Breast epithelium (tissue), 4 donors: ENCODE measurements around the gene KCNG4. TPM values are rescaled to one million over a fixed set of nuclear protein-coding genes. Genes with fewer than 3 reads are reported as not detected.

ENCODE experiments used
- DNase-seq, 2 donors: peaks; one replicate each; pipeline ENCODE4 v3.0.0-alpha.2; 2019; ENCODE audit warnings: low spot score in 2 of 2
- H3K27ac ChIP-seq, 2 donors: fragments of 200-600 bp; sonication (generic) in 1 of 2; one replicate each; pipeline ENCODE4 v1.5.1; 2016 to 2019; ENCODE audit warnings: mild to moderate bottlenecking in 1 of 2
- H3K27me3 ChIP-seq, 2 donors: fragments of 200-600 bp; sonication (generic) in 1 of 2; one replicate each; pipeline versions ENCODE4 v1.5.1 to v1.6.0; 2017 to 2019; ENCODE audit warnings: control low read depth in 1 of 2, mild to moderate bottlenecking in 1 of 2
- H3K36me3 ChIP-seq: fragments of 200-600 bp; one replicate; pipeline ENCODE4 v1.5.1; 2019
- H3K4me1 ChIP-seq, 2 donors: fragments of 200-600 bp; sonication (generic); one replicate each; pipeline ENCODE4 v1.5.1; 2016 to 2019; ENCODE audit warnings: control low read depth in 1 of 2
- H3K4me3 ChIP-seq, 3 donors: fragments of 200-600 bp; sonication (generic); 1 replicate in 2 of 3; 2 replicates in 1 of 3; pipeline ENCODE4 v1.5.1; 2016 to 2019; ENCODE audit warnings: mild to moderate bottlenecking in 3 of 3, moderate library complexity in 2 of 3
- H3K9me3 ChIP-seq, 2 donors: fragments of 200-600 bp; sonication (generic) in 1 of 2; one replicate each; pipeline ENCODE4 v1.5.1; 2016 to 2019; ENCODE audit warnings: control low read depth in 1 of 2
- POLR2A ChIP-seq: fragments of 450-650 bp; IDR thresholded peaks from one replicate; pipeline ENCODE4 v1.6.1; 2016; ENCODE audit warnings: antibody characterized with exemption, mild to moderate bottlenecking, moderate library complexity
- POLR2AphosphoS5 ChIP-seq, 3 donors: sonication (generic); formaldehyde crosslinking; IDR thresholded peaks; one replicate each; pipeline ENCODE4 v1.6.1; 2017; ENCODE audit warnings: antibody characterized with exemption in 3 of 3
- intact Hi-C: fragments of 100-400 bp; cut with DNase I; formaldehyde crosslinking; loops from one replicate; pipeline ENCODE4 v1.15.1; 2023; ENCODE audit warnings: low total_unique reads
- total RNA-seq, 3 donors: library from RNA; depleted of rRNA; stranded (reverse); fragments of >200 nt; gene quantifications; one replicate each; pipeline ENCODE4 v1.1.0, GENCODE V29; 2016
- TF ChIP-seq, protein P1 (sequence below), 3 donors: fragments of 450-650 bp; IDR thresholded peaks; one replicate each; pipeline ENCODE4 v1.5.1; 2016 to 2017; ENCODE audit warnings: antibody characterized with exemption in 3 of 3, mild to moderate bottlenecking in 3 of 3, moderate library complexity in 3 of 3

Gene KCNG4
- total RNA-seq, 3 donors from 2014 or later, result not detected

DNA sequence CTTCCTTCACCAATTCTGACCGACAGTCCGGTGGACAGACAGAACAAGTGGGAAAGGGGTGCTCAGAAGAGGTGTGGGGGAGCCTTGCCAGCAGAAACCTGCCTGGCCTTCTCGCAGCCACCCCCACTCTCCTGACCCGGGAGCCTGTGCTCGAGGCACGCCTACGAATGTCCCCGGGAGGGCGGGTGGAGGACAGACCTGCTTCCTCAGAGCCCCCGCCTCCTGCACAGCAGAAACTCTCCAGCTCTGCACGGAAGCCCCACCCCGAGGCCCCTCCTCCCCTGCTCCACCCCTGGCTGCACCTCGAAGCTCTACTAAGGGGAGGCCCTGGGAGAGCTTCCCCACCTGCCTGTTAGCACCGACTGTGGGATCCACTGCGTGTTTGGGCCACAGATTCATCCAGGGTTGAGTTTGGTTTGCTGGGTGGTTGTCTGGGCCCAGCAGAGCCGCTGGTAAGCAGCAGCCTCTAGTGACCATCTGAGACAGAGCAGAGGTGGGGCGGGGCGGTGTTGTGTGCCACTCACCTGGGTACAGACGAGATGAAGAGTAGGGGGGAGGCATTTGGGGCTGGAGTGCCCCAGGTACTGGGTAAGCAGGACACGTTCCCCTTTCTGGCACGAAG lies 59.2 kb downstream of the KCNG4 start:
- no peak for TF ChIP-seq POLR2A
- no peak for TF ChIP-seq POLR2AphosphoS5 (IDR thresholded peaks at IDR 0.05)
- TF ChIP-seq, protein P1, sequence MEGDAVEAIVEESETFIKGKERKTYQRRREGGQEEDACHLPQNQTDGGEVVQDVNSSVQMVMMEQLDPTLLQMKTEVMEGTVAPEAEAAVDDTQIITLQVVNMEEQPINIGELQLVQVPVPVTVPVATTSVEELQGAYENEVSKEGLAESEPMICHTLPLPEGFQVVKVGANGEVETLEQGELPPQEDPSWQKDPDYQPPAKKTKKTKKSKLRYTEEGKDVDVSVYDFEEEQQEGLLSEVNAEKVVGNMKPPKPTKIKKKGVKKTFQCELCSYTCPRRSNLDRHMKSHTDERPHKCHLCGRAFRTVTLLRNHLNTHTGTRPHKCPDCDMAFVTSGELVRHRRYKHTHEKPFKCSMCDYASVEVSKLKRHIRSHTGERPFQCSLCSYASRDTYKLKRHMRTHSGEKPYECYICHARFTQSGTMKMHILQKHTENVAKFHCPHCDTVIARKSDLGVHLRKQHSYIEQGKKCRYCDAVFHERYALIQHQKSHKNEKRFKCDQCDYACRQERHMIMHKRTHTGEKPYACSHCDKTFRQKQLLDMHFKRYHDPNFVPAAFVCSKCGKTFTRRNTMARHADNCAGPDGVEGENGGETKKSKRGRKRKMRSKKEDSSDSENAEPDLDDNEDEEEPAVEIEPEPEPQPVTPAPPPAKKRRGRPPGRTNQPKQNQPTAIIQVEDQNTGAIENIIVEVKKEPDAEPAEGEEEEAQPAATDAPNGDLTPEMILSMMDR (IDR thresholded peaks at IDR 0.05), result no peak
- no peak overlapping the region for H3K4me3 ChIP-seq
- H3K27me3 ChIP-seq, result no peaks in the 10 kb centered on the region
- DNase-seq, result no peak
- no peaks in the 10 kb centered on the region for H3K36me3 ChIP-seq
- peaks cover 0 to 16% of the 10 kb centered on the region in 2 donors for H3K4me1 ChIP-seq
- H3K9me3 ChIP-seq, result no peaks in the 10 kb centered on the region
- H3K27ac ChIP-seq, result no peak overlapping the region
- intact Hi-C loops, result loop anchor here (10.0 kb wide), 1 partner anchor 96 kb away; no protein-coding TSS in a partner anchor

DNA sequence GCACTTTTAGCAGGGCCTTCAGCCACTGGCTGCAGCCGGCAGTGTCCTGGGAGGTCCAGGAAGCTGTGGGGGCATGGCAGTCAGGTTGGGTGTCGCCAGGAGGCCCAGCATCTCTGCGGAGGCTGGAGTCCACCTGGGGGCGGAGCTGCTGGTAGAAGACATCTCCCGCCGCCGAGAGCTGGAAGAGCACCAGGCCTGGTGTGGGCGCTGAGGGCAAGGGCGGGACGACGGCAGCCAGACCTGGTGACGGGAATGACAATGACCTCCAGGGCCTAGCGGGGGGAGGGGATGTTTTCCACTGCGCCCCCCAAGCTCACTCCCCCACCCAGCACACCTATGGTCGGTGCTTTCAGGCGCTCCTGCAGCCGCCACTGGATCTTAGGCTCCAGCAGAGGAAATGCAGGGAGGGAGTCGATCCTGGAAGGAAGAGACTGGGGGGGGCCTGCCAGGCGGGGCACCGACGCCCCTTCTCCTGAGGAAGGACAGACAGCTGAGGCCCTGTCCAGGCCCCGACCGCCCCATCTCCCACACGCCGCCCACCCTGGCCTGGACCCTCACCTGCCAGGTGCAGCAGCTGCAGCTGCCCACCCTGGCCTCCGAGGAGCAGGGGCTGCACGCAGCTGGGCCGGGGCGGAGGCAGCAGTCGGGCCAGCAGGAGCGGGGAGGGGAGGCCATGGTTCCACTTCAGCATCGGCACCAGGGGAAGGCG lies 60.0 kb downstream of the KCNG4 start:
- no peaks in the 10 kb centered on the region for H3K36me3 ChIP-seq
- intact Hi-C loops, result loop anchor here (10.0 kb wide), 1 partner anchor 95 kb away; no protein-coding TSS in a partner anchor

GRCh38 chr16:84178892-84179611 lies 60.8 kb downstream of the KCNG4 start:
- TF ChIP-seq, protein P1 (IDR thresholded peaks at IDR 0.05), result no peak
- TF ChIP-seq POLR2A (no peak), POLR2AphosphoS5 (IDR thresholded peaks at IDR 0.05) (no peak)
- Histone ChIP-seq H3K27me3 (no peaks in the 10 kb centered on the region), H3K27ac (peak overlapping the region in 1 of 2 donors; percentile 83), H3K4me3 (no peak overlapping the region), H3K36me3 (no peaks in the 10 kb centered on the region), H3K9me3 (no peaks in the 10 kb centered on the region), H3K4me1 (peaks cover 0 to 15% of the 10 kb centered on the region in 2 donors)
- intact Hi-C loops, result no loop called here
- no peak for DNase-seq

More for the DNA sequence above, 60.0 kb downstream of the KCNG4 start:
- DNase-seq, result no peak
- Histone ChIP-seq H3K27ac (no peak overlapping the region), H3K9me3 (no peaks in the 10 kb centered on the region), H3K4me3 (no peak overlapping the region), H3K27me3 (no peaks in the 10 kb centered on the region), H3K4me1 (peaks cover 0 to 15% of the 10 kb centered on the region in 2 donors)
- no peak for TF ChIP-seq POLR2A
- TF ChIP-seq, protein P1 (IDR thresholded peaks at IDR 0.05), result no peak
- TF ChIP-seq POLR2AphosphoS5 (IDR thresholded peaks at IDR 0.05), result no peak

GRCh38 chr16:84178146-84178765 lies 61.6 kb downstream of the KCNG4 start:
- peak overlapping the region; percentile 83 to 85 for H3K27ac ChIP-seq
- no peaks in the 10 kb centered on the region for H3K36me3 ChIP-seq
- no peaks in the 10 kb centered on the region for H3K27me3 ChIP-seq
- intact Hi-C loops, result no loop called here
- DNase-seq, result no peak
- H3K4me3 ChIP-seq, result no peak overlapping the region
- peaks cover 0 to 15% of the 10 kb centered on the region in 2 donors for H3K4me1 ChIP-seq
- no peaks in the 10 kb centered on the region for H3K9me3 ChIP-seq
- TF ChIP-seq POLR2A (no peak), POLR2AphosphoS5 (IDR thresholded peaks at IDR 0.05) (no peak)
- TF ChIP-seq, protein P1 (IDR thresholded peaks at IDR 0.05), result no peak
